ENCODE results near the gene SUN3. TPM values are rescaled to one million over a fixed set of nuclear protein-coding genes. Genes with fewer than 3 reads are reported as not detected.

The SUN3 gene
- total RNA-seq, 1 experiment from 2014 or later: not detected

DNA sequence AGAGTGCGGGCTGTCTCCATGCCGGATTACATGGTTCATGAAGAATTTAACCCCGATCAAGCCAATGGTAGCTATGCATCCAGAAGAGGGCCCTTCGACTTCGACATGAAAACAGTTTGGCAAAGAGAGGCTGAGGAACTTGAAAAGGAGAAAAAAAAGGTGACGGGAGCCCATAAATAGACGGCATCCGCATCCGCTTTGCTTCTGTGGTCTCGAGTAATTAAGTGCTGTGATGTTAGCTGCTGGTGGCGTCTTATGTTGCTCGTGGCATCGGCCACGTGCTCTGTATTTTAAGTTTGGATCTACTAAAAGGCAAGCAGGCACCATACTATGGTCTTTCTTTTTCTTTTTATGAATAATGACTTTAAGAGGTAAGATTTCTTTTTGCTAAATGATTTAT, 17.6 kb upstream of the SUN3 start:
- Mint-ChIP-seq H3K36me3 (ENCODE audit: insufficient read depth, unreplicated experiment) (no peaks in the 10 kb centered on the region), H3K9me3 (ENCODE audit: unreplicated experiment) (no peaks in the 10 kb centered on the region), H3K4me3 (ENCODE audit: unreplicated experiment) (no peak overlapping the region), H3K27ac (ENCODE audit: unreplicated experiment) (no peak overlapping the region), H3K27me3 (ENCODE audit: insufficient read depth, unreplicated experiment) (peaks cover 8% of the 10 kb centered on the region), H3K4me1 (ENCODE audit: low read depth, unreplicated experiment) (no peaks in the 10 kb centered on the region)
- no peaks in the 10 kb centered on the region for H3K9me3 ChIP-seq
- no peaks in the 10 kb centered on the region for H3K36me3 ChIP-seq (ENCODE audit: control insufficient read depth, insufficient read depth, low read length)
- DNase-seq: no peak
- H3K4me3 ChIP-seq (ENCODE audit: low read depth, low read length): no peak overlapping the region
- H3K27me3 ChIP-seq (replicated peaks; ENCODE audit: control insufficient read depth, insufficient read depth, low read length): no peaks in the 10 kb centered on the region
- intact Hi-C loops (cut with micrococcal nuclease; ENCODE audit: unreplicated experiment): no loop called here
- no peaks in the 10 kb centered on the region for H3K4me1 ChIP-seq
- TF ChIP-seq, protein P1, sequence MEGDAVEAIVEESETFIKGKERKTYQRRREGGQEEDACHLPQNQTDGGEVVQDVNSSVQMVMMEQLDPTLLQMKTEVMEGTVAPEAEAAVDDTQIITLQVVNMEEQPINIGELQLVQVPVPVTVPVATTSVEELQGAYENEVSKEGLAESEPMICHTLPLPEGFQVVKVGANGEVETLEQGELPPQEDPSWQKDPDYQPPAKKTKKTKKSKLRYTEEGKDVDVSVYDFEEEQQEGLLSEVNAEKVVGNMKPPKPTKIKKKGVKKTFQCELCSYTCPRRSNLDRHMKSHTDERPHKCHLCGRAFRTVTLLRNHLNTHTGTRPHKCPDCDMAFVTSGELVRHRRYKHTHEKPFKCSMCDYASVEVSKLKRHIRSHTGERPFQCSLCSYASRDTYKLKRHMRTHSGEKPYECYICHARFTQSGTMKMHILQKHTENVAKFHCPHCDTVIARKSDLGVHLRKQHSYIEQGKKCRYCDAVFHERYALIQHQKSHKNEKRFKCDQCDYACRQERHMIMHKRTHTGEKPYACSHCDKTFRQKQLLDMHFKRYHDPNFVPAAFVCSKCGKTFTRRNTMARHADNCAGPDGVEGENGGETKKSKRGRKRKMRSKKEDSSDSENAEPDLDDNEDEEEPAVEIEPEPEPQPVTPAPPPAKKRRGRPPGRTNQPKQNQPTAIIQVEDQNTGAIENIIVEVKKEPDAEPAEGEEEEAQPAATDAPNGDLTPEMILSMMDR (IDR thresholded peaks at IDR 0.05; ENCODE audit: insufficient read depth in 1 of 2, low read depth in 1 of 2, low read length in 1 of 2, severe bottlenecking in 1 of 2, unreplicated experiment in 1 of 2): no peak
- BruUV-seq (replicated peaks): no TSS peak
- ChIA-PET CTCF (no interaction called here), POLR2A (no interaction called here)

DNA sequence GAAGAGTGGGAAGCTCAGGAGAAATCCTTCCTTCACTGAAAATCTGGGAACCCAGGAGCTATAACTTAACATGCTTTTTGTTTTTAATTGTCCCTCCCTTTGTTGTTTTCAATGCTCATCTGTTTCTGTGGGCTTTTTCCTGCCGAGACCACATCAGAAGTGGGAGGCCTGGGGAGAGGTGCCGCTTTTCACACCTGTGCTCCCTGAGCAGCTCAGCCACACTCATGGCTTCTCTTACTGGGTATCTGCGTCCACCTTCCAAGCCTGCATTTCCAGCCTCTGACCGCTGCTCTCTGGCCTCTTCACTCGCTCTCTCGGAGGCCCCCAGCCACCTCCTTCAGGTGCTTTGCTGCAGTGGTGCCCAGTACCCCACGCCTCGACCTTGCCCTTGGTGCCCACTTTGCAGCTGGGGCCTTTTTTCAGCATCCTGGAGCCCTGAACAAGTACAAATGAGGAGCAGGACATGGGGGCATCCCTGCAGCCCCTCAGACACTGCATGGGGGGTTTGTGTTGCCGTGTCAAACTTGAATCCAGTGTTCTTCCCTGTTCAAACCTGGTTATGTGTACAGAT, 16.4 kb upstream of the SUN3 start:
- BruUV-seq (replicated peaks): no TSS peak
- Mint-ChIP-seq H3K4me3 (ENCODE audit: unreplicated experiment) (no peak overlapping the region), H3K9me3 (ENCODE audit: unreplicated experiment) (no peaks in the 10 kb centered on the region), H3K36me3 (ENCODE audit: insufficient read depth, unreplicated experiment) (no peaks in the 10 kb centered on the region), H3K4me1 (ENCODE audit: low read depth, unreplicated experiment) (no peaks in the 10 kb centered on the region), H3K27me3 (ENCODE audit: insufficient read depth, unreplicated experiment) (peaks cover 9% of the 10 kb centered on the region), H3K27ac (ENCODE audit: unreplicated experiment) (no peak overlapping the region)
- Histone ChIP-seq H3K27me3 (replicated peaks; ENCODE audit: control insufficient read depth, insufficient read depth, low read length) (no peaks in the 10 kb centered on the region), H3K36me3 (ENCODE audit: control insufficient read depth, insufficient read depth, low read length) (no peaks in the 10 kb centered on the region), H3K4me1 (no peaks in the 10 kb centered on the region), H3K9me3 (no peaks in the 10 kb centered on the region), H3K4me3 (ENCODE audit: low read depth, low read length) (no peak overlapping the region)
- CTCF ChIA-PET: no interaction called here
- no peak for DNase-seq
- TF ChIP-seq, protein P1 (IDR thresholded peaks at IDR 0.05; ENCODE audit: insufficient read depth in 1 of 2, low read depth in 1 of 2, low read length in 1 of 2, severe bottlenecking in 1 of 2, unreplicated experiment in 1 of 2): no peak
- intact Hi-C loops (cut with micrococcal nuclease; ENCODE audit: unreplicated experiment): no loop called here
- POLR2A ChIA-PET: no interaction called here

DNA sequence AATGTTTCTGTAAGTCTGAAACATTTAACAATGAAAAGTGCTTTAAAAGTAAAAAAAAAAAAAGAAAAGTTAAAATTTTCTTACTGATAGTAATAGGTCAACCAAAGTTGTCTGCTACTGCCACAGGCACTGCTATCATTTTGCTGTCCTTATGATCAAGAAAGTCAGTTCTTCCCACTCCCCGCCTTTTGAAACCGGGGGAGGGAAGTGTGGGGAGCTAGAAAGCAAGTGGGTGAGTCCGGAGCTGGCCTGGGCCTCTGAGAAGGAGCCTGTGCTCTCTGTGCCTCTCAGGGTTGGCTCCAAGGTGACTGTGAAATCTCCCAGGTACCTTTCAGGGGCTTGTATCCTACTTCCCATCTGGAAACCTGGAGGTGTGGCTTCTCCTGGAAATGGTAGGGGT, 13.7 kb upstream of the SUN3 start:
- H3K27me3 Mint-ChIP-seq (ENCODE audit: insufficient read depth, unreplicated experiment): peaks cover 20% of the 10 kb centered on the region
- intact Hi-C loops (cut with micrococcal nuclease; ENCODE audit: unreplicated experiment): no loop called here
- H3K27ac Mint-ChIP-seq (ENCODE audit: unreplicated experiment): no peak overlapping the region
- BruUV-seq (replicated peaks): no TSS peak
- no peaks in the 10 kb centered on the region for H3K4me1 Mint-ChIP-seq (ENCODE audit: low read depth, unreplicated experiment)
- H3K4me3 Mint-ChIP-seq (ENCODE audit: unreplicated experiment): no peak overlapping the region
- Histone ChIP-seq H3K36me3 (ENCODE audit: control insufficient read depth, insufficient read depth, low read length) (no peaks in the 10 kb centered on the region), H3K4me1 (no peaks in the 10 kb centered on the region), H3K27me3 (replicated peaks; ENCODE audit: control insufficient read depth, insufficient read depth, low read length) (no peaks in the 10 kb centered on the region), H3K9me3 (no peaks in the 10 kb centered on the region), H3K4me3 (ENCODE audit: low read depth, low read length) (no peak overlapping the region)
- no peaks in the 10 kb centered on the region for H3K36me3 Mint-ChIP-seq (ENCODE audit: insufficient read depth, unreplicated experiment)
- no peak for DNase-seq
- ChIA-PET POLR2A (no interaction called here), CTCF (no interaction called here)
- H3K9me3 Mint-ChIP-seq (ENCODE audit: unreplicated experiment): no peaks in the 10 kb centered on the region
- TF ChIP-seq, protein P1 (IDR thresholded peaks at IDR 0.05; ENCODE audit: insufficient read depth in 1 of 2, low read depth in 1 of 2, low read length in 1 of 2, severe bottlenecking in 1 of 2, unreplicated experiment in 1 of 2): no peak

All from Caco-2 (cell line).